HCT116 (cell line): ENCODE results near the gene LCLAT1. TPM values are rescaled to one million over a fixed set of nuclear protein-coding genes. Genes with fewer than 3 reads are reported as not detected.

Experiments used
- ATAC-seq: fragments of 200-7000 bp; cut with Tn5 transposase; 2 replicates; pipeline ENCODE4 v1.9.1; 2020; ENCODE audit warnings: mild to moderate bottlenecking, moderate library complexity
- BruUV-seq: library from RNA; stranded (reverse); fragments of 400-500 nt; replicated peaks from 2 replicates; lab custom pipeline; 2021; lab: Mats Ljungman, UMichigan
- CTCF ChIA-PET: fragments of 300-600 bp; sonication (Branson Sonifier 250); formaldehyde crosslinking; loops from one replicate; lab custom pipeline; 2021; ENCODE audit warnings: antibody characterized with exemption; lab: Charles Lee
- POLR2A ChIA-PET: fragments of 300-600, 350-600 bp; sonication (Branson Sonifier 250); formaldehyde crosslinking; loops from one replicate; lab custom pipeline; 2021; ENCODE audit warnings: antibody characterized with exemption; lab: Charles Lee
- RAD21 ChIA-PET, 2 experiments: fragments of 300-600 bp; sonication (Branson Sonifier 250); formaldehyde crosslinking; loops; one replicate each; lab custom pipeline; 2023; ENCODE audit warnings: low total read pairs in 2 of 2; ENCODE audit not compliant: uncharacterized antibody in 2 of 2, unreplicated experiment in 2 of 2, low non-redundant PET in 1 of 2; lab: Charles Lee
- DNase-seq: peaks from one replicate; pipeline ENCODE4 v3.0.0-alpha.2; 2010; ENCODE audit warnings: low read depth, low spot score
- H2AFZ ChIP-seq: fragments of 200-600 bp; shearing (Covaris generic), sonication (generic); 2 replicates; pipeline ENCODE4 v1.6.1; 2017; ENCODE audit warnings: low read depth, mixed run types, mixed read lengths, antibody characterized with exemption, low read length; ENCODE audit not compliant: poor library complexity, severe bottlenecking
- H3K27ac ChIP-seq: 2 replicates; pipeline ENCODE4 v1.5.1; 2012; ENCODE audit warnings: low read depth, low read length
- H3K27me3 ChIP-seq: fragments of 200-600 bp; sonication (generic); 2 replicates; pipeline ENCODE4 v1.6.1; 2016; ENCODE audit warnings: mixed run types, low read length, mixed read lengths; ENCODE audit not compliant: insufficient read depth
- H3K36me3 ChIP-seq, 2 experiments: fragments of 200-500 bp in 1 of 2; fragments of 200-600 bp in 1 of 2; sonication (Bioruptor generic) in 1 of 2; sonication (generic) in 1 of 2; 2 replicates each; pipeline versions ENCODE4 v1.5.1 to v1.6.1; 2014 to 2016; ENCODE audit warnings: low read length in 2 of 2, inconsistent platforms in 1 of 2, mixed read lengths in 1 of 2, mixed run types in 1 of 2; ENCODE audit not compliant: insufficient read depth in 2 of 2, control insufficient read depth in 1 of 2
- H3K4me1 ChIP-seq, 2 experiments: fragments of 200-600 bp in 1 of 2; sonication (generic) in 1 of 2; 2 replicates each; pipeline versions ENCODE4 v1.5.1 to v1.6.1; 2012 to 2017; ENCODE audit warnings: low read length in 2 of 2, inconsistent platforms in 1 of 2, mild to moderate bottlenecking in 1 of 2, mixed read lengths in 1 of 2, mixed run types in 1 of 2, moderate library complexity in 1 of 2; ENCODE audit not compliant: insufficient read depth in 2 of 2, control insufficient read depth in 1 of 2
- H3K4me2 ChIP-seq: fragments of 200-600 bp; sonication (generic); 2 replicates; pipeline ENCODE4 v1.6.1; 2017; ENCODE audit warnings: mixed run types, low read length, mixed read lengths
- H3K4me3 ChIP-seq, 2 experiments: fragments of 200-600 bp in 1 of 2; sonication (generic) in 1 of 2; replicated peaks in 1 of 2; 2 replicates each; pipeline ENCODE4 v1.5.1; 2011 to 2016; ENCODE audit warnings: low read length in 2 of 2, control low read depth in 1 of 2, low read depth in 1 of 2, mild to moderate bottlenecking in 1 of 2, mixed read lengths in 1 of 2, mixed run types in 1 of 2
- H3K79me2 ChIP-seq: fragments of 200-600 bp; sonication (generic); 2 replicates; pipeline ENCODE4 v1.6.1; 2017; ENCODE audit warnings: mild to moderate bottlenecking, mixed run types, low read length, moderate library complexity, mixed read lengths; ENCODE audit not compliant: insufficient read depth
- H3K9ac ChIP-seq: fragments of 200-600 bp; sonication (generic); 2 replicates; pipeline ENCODE4 v1.6.1; 2016; ENCODE audit warnings: low read length, mixed read lengths
- H3K9me2 ChIP-seq: fragments of 200-600 bp; sonication (generic), shearing (Covaris generic); 2 replicates; pipeline ENCODE4 v1.6.1; 2017; ENCODE audit warnings: mixed run types, mild to moderate bottlenecking, moderate library complexity; ENCODE audit not compliant: insufficient read depth
- H3K9me3 ChIP-seq, 2 experiments: fragments of 200-500 bp in 1 of 2; fragments of 200-600 bp in 1 of 2; sonication (Bioruptor generic) in 1 of 2; sonication (generic) in 1 of 2; 2 replicates each; pipeline ENCODE4 v1.6.1; 2014 to 2017; ENCODE audit warnings: low read length in 2 of 2, mixed read lengths in 2 of 2, inconsistent platforms in 1 of 2, low read depth in 1 of 2, mild to moderate bottlenecking in 1 of 2, mixed run types in 1 of 2, moderate library complexity in 1 of 2; ENCODE audit not compliant: control insufficient read depth in 1 of 2, insufficient read depth in 1 of 2
- H4K20me1 ChIP-seq: fragments of 200-600 bp; sonication (generic), shearing (Covaris generic); 2 replicates; pipeline ENCODE4 v1.6.1; 2017; ENCODE audit warnings: mixed run types, mild to moderate bottlenecking, moderate library complexity; ENCODE audit not compliant: insufficient read depth
- CEBPB ChIP-seq: IDR thresholded peaks from 2 replicates; pipeline ENCODE4 v1.6.1; 2012; ENCODE audit warnings: low read depth
- ELF1 ChIP-seq: IDR thresholded peaks from 2 replicates; pipeline ENCODE4 v1.6.1; 2012; ENCODE audit warnings: low read depth, borderline replicate concordance
- EZH2 ChIP-seq: fragments of 200-600 bp; sonication (generic); IDR thresholded peaks from 2 replicates; pipeline ENCODE4 v1.6.1; 2017; ENCODE audit warnings: antibody characterized with exemption, mixed run types
- JUND ChIP-seq: IDR thresholded peaks from 2 replicates; pipeline ENCODE4 v1.6.1; 2012
- POLR2A ChIP-seq: IDR thresholded peaks from 2 replicates; pipeline ENCODE4 v1.7.0; 2011; ENCODE audit warnings: borderline replicate concordance; ENCODE audit not compliant: insufficient read depth, insufficient read length; ENCODE audit errors: extremely low read depth
- POLR2AphosphoS5 ChIP-seq: IDR thresholded peaks from 2 replicates; pipeline ENCODE4 v1.6.1; 2011; ENCODE audit warnings: mild to moderate bottlenecking, low read depth, low read length, moderate library complexity
- SIN3A ChIP-seq: IDR thresholded peaks from 2 replicates; pipeline ENCODE4 v1.6.1; 2012; ENCODE audit warnings: low read depth
- YY1 ChIP-seq: IDR thresholded peaks from 2 replicates; pipeline ENCODE4 v1.6.1; 2011; ENCODE audit warnings: low read length, low read depth, moderate library complexity, mild to moderate bottlenecking; ENCODE audit not compliant: insufficient replicate concordance; ENCODE audit errors: extremely low read depth
- ZFX ChIP-seq: fragments of 450-650 bp; IDR thresholded peaks from 2 replicates; pipeline ENCODE4 v1.6.1; 2017
- ZNF274 ChIP-seq: fragments of 200-500 bp; sonication (Bioruptor generic); IDR thresholded peaks from 2 replicates; pipeline ENCODE4 v1.6.1; 2014; ENCODE audit warnings: mild to moderate bottlenecking, low read depth, low read length, inconsistent platforms
- intact Hi-C: fragments of 100-400 bp; cut with micrococcal nuclease; formaldehyde crosslinking; loops from 2 replicates; pipeline ENCODE4 v1.10.0; 2022
- total RNA-seq: library from RNA; stranded (reverse); gene quantifications from one replicate; pipeline ENCODE4 v1.2.1, GENCODE V29; 2021; ENCODE audit not compliant: unreplicated experiment
- TF ChIP-seq, protein P1 (sequence below): IDR thresholded peaks from 2 replicates; pipeline ENCODE4 v1.6.1; 2011; ENCODE audit warnings: mild to moderate bottlenecking, low read length, moderate library complexity; ENCODE audit not compliant: insufficient replicate concordance; ENCODE audit errors: extremely low read depth
- TF ChIP-seq, protein P2 (sequence below): IDR thresholded peaks from 2 replicates; pipeline ENCODE4 v1.6.1; 2012
- TF ChIP-seq, protein P3 (sequence below): IDR thresholded peaks from 2 replicates; pipeline ENCODE4 v1.6.1; 2012
- TF ChIP-seq, protein P4 (sequence below): IDR thresholded peaks from 2 replicates; pipeline ENCODE4 v1.6.1; 2012; ENCODE audit warnings: low read depth

LCLAT1 gene
- total RNA-seq, 1 experiment from 2014 or later, result 36.2 TPM

DNA sequence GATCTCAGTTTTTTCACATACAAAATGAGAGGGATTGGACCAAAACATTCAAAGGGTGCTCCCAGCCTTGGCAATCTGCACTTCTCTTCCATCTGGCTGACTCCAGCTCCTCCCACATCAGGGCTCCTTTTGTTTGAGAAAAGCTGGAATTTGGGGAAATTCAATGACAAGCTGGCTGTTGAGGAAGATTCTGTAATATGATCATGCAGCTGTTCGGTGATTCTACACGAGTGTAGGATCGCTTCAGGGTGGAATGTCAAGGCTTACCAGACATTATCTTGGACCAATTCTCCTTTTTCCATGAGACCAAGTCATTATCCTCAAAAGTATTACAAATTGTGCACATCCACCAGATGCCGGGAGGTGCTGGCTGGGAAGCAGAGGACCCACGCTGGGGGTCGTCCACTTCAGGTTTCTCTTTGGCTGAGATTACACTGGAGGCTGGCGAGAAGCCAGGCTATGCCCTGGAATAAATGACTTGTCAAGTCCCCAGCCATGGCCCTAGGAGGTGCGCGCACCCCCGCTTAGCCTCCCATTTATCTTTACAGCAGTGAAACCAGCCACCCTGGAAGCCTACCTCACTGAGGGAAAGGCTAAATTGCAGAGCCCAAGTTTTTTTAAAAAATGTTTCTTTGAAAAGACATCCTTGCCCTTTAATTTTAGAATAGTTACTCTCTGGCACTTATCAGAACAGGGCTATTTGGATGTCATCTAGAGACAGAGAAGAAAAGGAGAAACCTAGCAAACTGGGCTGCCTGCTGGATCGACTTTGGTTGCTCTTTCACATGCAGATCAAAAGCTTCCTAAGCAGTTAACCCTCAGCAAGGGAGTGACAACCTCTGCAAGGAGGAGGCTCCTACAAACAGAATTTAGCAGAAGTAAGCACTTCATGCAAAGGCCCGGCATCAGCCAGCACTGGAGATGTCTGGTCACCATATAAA, 42.5 kb upstream of the LCLAT1 start (continued):
- TF ChIP-seq, protein P1, sequence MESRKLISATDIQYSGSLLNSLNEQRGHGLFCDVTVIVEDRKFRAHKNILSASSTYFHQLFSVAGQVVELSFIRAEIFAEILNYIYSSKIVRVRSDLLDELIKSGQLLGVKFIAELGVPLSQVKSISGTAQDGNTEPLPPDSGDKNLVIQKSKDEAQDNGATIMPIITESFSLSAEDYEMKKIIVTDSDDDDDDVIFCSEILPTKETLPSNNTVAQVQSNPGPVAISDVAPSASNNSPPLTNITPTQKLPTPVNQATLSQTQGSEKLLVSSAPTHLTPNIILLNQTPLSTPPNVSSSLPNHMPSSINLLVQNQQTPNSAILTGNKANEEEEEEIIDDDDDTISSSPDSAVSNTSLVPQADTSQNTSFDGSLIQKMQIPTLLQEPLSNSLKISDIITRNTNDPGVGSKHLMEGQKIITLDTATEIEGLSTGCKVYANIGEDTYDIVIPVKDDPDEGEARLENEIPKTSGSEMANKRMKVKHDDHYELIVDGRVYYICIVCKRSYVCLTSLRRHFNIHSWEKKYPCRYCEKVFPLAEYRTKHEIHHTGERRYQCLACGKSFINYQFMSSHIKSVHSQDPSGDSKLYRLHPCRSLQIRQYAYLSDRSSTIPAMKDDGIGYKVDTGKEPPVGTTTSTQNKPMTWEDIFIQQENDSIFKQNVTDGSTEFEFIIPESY, result no peak
- TF ChIP-seq ZFX, result no peak
- TF ChIP-seq, all 23 proteins: peak for 0

DNA sequence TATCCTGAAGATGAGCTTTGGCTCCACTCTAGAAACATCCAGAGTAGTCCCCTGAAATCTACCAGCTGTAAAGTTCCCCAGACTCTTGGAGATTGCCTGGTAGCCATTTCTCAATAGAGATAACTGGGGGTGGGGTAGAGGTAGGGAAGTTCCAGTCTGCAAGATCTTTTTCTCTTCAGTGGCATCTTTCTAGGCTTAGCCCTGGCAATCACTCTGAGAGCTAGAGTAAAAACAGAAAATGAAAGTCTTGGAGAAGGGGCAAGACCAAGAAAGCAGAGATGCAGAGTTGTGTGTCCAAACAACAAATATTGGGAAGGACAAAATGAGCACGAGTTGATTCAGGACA, 41.8 kb upstream of the LCLAT1 start:
- CTCF ChIA-PET, result no interaction called here
- DNase-seq, result no peak
- no TSS peak for BruUV-seq
- TF ChIP-seq EZH2, result no peak
- TF ChIP-seq CEBPB, result no peak
- TF ChIP-seq, protein P2, sequence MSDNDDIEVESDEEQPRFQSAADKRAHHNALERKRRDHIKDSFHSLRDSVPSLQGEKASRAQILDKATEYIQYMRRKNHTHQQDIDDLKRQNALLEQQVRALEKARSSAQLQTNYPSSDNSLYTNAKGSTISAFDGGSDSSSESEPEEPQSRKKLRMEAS, result no peak
- TF ChIP-seq, protein P3, sequence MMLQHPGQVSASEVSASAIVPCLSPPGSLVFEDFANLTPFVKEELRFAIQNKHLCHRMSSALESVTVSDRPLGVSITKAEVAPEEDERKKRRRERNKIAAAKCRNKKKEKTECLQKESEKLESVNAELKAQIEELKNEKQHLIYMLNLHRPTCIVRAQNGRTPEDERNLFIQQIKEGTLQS, result no peak
- TF ChIP-seq POLR2AphosphoS5, result no peak
- no peak for TF ChIP-seq ZFX
- TF ChIP-seq ZNF274, result no peak
- no peak for TF ChIP-seq POLR2A
- TF ChIP-seq, protein P4, sequence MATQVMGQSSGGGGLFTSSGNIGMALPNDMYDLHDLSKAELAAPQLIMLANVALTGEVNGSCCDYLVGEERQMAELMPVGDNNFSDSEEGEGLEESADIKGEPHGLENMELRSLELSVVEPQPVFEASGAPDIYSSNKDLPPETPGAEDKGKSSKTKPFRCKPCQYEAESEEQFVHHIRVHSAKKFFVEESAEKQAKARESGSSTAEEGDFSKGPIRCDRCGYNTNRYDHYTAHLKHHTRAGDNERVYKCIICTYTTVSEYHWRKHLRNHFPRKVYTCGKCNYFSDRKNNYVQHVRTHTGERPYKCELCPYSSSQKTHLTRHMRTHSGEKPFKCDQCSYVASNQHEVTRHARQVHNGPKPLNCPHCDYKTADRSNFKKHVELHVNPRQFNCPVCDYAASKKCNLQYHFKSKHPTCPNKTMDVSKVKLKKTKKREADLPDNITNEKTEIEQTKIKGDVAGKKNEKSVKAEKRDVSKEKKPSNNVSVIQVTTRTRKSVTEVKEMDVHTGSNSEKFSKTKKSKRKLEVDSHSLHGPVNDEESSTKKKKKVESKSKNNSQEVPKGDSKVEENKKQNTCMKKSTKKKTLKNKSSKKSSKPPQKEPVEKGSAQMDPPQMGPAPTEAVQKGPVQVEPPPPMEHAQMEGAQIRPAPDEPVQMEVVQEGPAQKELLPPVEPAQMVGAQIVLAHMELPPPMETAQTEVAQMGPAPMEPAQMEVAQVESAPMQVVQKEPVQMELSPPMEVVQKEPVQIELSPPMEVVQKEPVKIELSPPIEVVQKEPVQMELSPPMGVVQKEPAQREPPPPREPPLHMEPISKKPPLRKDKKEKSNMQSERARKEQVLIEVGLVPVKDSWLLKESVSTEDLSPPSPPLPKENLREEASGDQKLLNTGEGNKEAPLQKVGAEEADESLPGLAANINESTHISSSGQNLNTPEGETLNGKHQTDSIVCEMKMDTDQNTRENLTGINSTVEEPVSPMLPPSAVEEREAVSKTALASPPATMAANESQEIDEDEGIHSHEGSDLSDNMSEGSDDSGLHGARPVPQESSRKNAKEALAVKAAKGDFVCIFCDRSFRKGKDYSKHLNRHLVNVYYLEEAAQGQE, result no peak
- no peak for TF ChIP-seq SIN3A
- TF ChIP-seq, protein P1, result no peak
- TF ChIP-seq ELF1, result no peak
- TF ChIP-seq JUND, result no peak
- no peak for TF ChIP-seq YY1

More for the DNA sequence above, 41.8 kb upstream of the LCLAT1 start:
- no peaks in the 10 kb centered on the region for H3K79me2 ChIP-seq
- no peak overlapping the region for H3K27ac ChIP-seq
- no peaks in the 10 kb centered on the region for H3K36me3 ChIP-seq
- no peak for ATAC-seq
- no peak overlapping the region for H3K9ac ChIP-seq
- H2AFZ ChIP-seq, result no peak overlapping the region
- H3K9me3 ChIP-seq, result no peaks in the 10 kb centered on the region
- ChIA-PET RAD21 (no interaction called here), POLR2A (interaction anchor here (0.6 kb wide), 1 partner anchor 10 kb away, joined by 3 read pairs; no protein-coding TSS in a partner anchor)
- H3K4me3 ChIP-seq, result no peak overlapping the region
- H3K4me2 ChIP-seq, result no peak overlapping the region
- peaks cover 0 to 3% of the 10 kb centered on the region in 2 experiments; a peak in 1 of 4 replicates for H3K4me1 ChIP-seq
- H3K9me2 ChIP-seq, result no peaks in the 10 kb centered on the region
- H4K20me1 ChIP-seq, result no peaks in the 10 kb centered on the region
- intact Hi-C loops, result no loop called here
- 0 out of 2 replicates have a peak, but pooled peaks cover 5% of the 10 kb centered on the region for H3K27me3 ChIP-seq
